Dermis blood vessel endothelial cell (primary cell): Measurements from ENCODE around the gene OXCT1. TPM values are rescaled to one million over a fixed set of nuclear protein-coding genes. Genes with fewer than 3 reads are reported as not detected.

Experiments used
- DNase-seq: peaks from one replicate; pipeline ENCODE4 v3.0.0; 2010
- total RNA-seq: library from RNA; depleted of rRNA; stranded (reverse); fragments of >200 nt; gene quantifications from 2 replicates; pipeline ENCODE4 v1.2.3, GENCODE V29; 2014

The OXCT1 gene
- total RNA-seq, result 21.6 and 66.5 TPM in 2 replicates

DNA sequence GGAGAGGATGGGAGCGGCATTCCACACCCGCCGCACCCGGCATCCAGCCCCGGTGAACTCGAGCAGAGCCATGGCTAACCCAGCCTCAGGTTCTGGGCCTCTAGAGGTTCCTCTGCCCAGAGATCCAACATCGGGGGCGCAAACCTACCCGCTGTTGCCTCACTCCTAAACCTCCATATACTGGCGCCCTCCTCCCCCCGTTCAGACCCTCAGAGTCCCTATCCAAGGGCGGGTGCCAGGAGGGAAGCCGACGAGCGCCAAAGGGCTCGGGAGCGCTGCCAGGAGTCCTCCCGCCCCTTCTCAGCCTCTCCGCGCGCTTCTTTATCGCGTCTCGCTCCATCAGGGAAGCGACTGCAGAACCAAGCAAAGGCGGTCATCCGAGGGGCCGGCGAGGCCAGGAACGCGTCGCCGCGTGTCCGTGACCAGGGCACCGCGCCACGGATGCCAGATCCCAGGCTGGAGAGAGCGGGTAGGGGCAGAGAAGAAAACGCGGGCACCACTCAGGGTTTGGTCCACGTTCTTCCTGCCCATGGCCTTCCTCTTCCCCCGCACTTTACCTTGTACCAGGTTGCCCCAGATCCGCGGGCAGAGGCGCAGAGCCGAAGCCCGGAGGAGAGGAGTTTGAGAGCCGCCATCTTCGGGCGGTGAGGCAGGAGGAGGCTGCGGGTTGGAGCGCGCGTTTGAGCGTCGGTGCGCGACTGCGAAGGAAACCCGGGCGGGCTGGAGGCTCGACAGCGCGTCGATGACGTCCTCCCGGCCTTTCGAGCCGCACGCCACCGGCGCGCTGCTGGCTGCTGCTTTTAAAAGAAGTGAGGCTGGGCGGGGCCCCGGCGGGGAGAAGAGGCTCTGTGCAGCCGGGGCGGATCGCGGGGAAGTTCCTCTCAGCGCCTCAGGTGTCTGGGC, at the start of gene OXCT1:
OXCT1 (minus strand) TSS at position 702 of the 903 bp plus-strand sequence; CDS start at position 635, 67 bp downstream.
- peak; percentile 88 for DNase-seq

DNA sequence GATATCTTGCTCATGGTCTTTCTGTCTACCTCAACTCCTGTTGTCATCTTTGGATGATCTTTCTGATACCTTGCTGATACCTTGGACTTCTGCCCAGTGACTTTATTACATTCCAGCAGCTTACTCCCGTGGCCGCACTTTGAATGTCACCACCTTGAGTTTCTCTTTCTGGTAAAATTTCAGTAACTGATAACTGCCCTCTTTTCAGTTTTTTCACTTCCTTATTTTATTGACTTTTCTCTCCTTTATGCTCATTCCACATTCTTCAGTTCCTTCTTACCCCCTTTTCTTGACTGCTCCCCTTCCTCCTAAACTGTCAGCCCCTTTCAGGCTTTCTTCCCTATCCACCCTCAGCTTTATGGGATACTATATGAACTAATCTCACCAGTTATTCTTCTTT, 47.9 kb upstream of the OXCT1 start:
- no peak for DNase-seq

DNA sequence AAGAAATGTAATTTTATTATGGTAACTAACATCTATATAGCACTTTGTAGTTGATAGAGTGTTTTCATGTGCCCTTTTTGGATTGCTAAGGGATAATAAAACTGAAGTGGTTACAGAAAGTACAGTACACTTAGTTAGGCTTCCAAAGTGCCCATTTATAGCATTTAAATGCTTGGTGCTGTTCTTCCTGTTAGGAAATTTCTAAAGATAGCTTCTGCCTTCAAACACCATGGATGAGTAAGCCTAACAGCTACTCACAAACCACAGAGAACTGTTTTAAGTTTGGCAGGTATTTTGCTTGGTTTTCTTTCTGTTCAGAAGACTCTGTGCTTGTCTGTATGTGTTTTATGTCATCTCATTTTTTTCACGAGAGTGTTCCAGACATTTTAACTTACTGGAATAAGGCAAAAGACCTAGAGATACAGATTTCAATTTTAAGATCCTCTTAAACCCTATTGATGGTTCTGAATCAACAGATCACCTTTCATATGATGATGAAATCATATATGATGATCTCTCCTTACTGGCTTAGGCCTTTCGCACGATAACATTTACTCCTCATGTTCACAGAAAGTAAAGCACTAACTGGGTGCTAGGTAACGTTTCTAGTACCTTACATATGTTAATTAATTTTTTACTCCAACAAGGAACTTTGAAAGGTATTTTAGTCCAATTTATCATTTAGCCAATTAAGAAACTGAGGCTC, 38.3 kb upstream of the OXCT1 start:
- peak; percentile 30 for DNase-seq

DNA sequence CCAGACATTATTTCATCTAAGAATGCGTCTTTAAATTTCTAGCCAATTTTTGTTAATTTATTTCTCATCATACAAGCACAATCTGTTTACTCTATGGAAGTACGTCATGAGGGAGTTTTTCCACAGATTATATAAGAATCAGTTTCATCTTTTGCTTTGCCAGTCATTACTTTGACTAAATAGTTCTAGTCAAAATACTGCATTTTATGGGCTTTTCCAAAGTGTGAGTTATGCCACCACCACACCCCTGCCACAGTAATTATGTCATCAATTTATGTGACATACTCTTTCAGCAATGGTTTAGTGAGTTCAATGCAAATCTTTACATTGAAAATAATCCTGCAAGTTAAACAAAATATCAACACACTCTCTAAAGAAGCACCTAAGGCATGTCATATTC, 35.9 kb upstream of the OXCT1 start:
- DNase-seq, result no peak

DNA sequence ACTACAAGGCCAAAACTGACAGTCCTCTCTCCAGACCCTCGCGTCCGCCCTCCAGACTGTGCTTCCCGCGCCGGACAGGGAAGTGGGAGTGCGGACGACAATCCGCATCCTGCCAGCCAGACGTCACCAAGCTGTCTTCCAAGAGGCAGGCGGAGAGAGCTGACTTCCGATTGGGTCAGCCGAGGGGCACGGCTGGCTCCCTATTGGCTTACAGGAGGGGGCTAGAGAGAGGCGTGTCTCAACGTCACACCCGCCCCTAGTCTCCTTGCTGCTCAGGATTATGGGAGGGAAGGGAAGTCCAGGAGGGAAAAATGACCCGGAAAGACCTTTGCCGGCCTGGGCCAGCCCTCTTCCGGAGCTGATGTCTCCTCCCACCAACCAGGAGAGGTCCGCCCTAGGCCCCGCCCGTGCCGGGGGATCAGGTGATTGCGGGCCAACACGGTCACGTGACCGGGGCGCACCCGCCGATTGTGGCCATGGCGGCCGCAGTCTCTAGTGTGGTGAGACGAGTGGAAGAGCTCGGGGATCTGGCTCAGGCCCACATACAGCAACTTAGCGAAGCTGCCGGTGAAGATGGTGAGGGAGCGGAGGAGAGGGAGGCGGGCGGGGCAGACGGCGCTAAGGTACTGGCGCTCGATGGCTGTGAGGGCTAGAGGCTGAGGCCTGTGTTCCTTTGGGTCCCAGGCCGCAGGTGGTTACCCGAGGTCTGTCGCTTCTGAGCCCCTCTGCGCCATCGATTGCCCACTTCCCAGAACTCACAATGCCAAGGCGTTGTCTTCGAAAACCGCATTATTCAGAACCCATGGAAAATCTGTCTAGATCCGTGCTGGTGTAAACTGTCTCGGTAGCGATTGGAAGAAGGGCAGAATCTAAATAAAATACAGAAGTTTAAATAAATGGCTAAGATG, 33.9 kb upstream of the OXCT1 start, which contains the start of gene RIMOC1:
RIMOC1 (plus strand) TSS at position 453 of the 908 bp plus-strand sequence; CDS start at position 477, 24 bp downstream.
- peak; percentile 100 for DNase-seq

DNA sequence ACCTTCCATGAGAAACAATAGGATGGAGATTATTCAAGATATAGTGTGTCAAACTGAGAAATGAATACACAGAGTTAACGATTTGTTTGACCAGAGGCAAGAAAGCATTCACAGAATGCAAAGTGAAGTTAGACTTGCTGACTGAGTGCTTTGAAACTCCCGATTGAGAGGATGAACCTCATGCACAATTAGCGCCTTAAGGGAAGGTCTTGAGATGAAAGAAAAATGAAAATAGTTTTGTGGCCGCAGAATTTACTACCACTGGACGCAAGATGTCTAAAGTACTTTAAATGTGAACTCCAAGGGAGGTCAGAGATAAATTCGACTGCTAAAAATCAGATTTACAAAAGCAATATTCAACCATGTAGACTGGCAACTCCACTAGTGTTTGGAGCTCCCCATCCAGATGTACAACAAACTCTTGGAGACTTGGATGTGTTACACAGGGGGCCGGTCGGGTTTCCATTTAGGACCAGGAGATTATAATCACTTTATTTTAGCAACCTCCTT, 33.2 kb upstream of the OXCT1 start:
- no peak for DNase-seq

DNA sequence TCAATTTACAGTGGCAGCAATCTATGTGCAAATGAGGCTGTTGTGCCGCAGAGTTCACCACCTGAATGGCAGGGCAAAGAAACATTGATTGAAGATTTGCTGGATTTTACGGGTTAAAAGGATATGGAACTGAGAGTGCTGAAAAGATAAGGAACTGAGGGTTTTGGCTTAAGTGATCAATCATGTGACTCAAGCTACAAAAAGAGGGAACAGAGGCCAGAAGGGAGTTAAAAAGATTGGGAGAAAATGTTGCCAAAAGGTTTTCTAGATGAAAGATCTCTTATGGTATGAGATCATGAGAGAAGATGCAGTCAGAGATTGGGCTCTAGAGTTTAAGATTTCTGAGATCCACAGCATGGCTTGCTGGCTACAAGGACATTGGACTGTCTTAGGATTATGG, 26.0 kb upstream of the OXCT1 start:
- DNase-seq, result no peak

DNA sequence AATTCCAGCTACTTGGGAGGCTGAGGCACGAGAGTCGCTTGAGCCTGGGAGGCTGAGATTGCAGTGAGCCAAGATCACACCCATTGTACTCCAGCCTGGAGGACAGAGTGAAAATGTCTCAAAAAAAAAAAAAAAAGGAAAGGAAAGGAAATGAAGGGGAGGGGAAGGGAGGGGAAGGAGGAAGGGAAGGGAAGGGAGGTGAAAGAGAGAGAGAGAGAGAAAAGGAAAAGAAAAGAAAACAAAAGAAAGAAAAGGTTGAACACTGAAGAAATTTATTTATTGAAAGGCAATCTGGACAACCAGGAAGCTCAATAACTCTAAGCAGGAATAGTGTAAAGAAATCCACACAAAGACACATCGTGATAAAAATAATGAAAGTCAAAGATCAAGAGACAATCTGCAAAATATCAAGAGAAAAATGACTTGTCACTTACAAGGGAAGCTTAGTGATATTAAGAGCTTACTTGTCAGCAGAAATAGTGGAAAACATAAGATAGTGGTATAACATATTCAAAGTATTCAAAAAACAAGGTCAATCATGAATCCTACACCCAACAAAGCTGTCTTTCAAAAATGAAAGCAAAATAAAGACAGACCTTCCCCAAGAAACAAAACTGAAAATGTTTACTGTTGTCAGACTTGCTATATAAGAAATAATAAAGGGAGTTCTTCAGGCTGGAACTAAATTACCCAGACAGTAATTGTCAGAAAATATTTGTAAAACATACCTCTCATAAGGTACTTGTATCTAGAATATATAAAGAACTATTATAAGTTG, 23.0 kb upstream of the OXCT1 start:
- DNase-seq, result no peak

DNA sequence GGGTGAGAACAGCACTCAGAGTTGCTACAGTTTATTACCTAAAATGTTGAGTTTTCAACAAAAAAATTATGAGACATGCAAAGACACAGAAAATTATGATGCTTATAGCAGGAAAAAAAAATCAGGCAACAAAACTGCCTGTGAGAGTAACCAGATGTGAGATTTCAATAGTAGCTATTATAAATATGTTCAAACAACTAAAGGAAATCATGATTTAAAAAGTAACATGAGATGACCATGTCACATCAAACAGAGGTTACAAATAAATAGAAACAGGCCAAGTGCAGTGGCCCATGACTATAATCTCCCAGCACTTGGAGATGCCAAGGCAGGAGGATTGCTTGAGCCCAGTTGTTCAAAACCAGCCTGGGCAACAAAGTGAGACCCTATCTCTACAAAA, 21.8 kb upstream of the OXCT1 start:
- no peak for DNase-seq

DNA sequence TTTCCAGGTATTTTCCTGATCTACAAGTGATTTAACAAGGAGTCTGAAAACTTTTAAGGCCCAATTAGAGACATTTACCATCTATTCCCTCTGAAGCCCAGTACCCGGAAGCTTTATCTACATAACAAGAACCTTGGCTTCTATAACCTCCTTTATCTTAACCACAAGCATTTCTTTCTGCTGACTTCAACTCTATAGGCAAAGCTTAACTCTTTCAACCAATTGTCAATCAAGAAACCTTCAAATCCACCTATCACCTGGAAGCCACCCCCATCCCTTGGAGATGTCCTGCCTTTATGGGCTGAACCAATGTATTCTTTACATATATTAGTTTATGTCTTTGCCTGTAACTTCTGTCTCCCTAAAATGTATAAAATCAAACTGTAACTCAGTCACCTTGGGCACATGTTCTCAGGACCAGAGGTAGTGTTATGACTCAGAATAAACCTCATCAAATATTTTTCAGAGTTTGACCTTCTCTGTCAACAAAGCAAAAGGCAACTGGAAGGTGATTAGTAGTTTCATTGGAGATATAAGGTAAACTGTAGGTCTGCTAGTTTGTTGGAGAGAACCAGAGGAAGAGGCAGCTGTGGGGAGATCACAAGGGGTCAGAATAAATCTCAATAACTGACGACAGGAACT, 21.0 kb upstream of the OXCT1 start:
- DNase-seq, result no peak

DNA sequence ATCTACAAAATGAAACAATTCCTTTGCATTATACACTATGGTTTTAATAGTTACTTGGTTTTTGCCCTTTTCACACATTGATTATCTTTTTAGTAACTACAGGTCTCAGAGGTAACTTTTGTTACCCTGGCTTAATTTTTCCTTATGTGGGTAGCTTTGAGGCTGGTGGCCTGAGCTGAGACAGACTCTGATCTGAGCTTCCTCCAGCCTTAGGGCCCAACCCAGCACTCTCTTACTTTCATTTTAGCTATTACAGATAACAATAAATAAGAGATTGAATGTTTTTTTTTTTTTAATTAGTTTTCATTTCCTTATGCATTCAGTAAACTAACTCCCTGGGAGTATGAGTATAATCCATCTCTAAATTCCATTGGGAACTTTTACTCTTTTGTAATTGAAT, 15.1 kb upstream of the OXCT1 start:
- no peak for DNase-seq

DNA sequence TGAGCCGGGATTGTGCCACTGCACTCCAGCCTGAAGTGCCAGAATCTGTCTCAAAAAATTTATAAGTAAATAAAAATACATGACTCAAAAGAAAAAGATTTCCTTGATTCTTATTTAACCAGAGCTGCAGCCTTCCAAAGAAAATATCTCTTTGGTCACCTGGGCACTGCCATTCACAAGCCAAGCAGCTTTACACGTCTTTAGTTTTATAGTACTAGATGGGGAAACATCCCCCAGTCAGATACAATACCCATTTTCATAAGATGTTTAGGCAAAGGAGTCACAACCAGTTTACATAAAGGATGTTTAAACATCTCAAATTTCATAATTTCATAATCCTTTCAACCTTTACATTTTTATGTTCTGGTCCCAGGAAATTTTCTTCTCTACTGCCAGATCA, 13.7 kb upstream of the OXCT1 start:
- no peak for DNase-seq

DNA sequence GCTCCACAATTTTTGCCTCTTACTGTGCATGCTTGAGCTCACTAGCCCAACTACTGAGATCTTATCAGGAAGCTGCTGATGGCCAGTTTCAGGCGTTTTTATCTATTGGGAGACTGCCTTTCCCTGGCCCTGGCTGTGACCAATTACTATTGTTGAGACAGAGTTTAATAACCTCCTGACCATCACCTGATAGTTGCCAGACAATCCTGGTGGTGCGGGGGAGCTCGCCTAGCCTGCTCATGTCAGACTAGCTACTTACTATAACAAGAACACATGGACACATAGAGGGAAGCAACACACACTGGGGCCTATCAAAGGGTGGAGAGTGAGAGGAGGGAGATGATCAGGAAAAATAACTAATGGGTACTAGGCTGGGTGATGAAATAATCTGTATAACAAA, 13.0 kb upstream of the OXCT1 start:
- no peak for DNase-seq

DNA sequence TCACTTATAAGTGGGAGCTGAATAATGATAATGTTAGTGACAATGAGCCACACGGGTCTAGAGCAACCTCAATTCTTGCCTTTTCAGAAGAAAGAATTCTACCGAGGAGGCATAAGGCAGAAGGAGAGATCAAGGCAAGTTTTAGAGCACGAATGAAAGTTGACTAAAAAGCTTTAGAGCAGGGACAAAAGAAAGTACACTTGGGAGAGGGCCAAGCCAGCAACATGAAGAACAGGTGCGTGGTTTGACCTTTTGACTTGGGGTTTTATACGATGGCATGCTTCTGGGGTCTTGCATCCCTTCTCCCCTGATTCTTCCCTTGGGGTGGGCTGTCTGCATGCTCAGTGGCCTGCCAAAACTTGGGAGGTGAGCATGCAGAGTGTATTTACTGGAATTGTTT, 12.5 kb upstream of the OXCT1 start:
- DNase-seq, result no peak

DNA sequence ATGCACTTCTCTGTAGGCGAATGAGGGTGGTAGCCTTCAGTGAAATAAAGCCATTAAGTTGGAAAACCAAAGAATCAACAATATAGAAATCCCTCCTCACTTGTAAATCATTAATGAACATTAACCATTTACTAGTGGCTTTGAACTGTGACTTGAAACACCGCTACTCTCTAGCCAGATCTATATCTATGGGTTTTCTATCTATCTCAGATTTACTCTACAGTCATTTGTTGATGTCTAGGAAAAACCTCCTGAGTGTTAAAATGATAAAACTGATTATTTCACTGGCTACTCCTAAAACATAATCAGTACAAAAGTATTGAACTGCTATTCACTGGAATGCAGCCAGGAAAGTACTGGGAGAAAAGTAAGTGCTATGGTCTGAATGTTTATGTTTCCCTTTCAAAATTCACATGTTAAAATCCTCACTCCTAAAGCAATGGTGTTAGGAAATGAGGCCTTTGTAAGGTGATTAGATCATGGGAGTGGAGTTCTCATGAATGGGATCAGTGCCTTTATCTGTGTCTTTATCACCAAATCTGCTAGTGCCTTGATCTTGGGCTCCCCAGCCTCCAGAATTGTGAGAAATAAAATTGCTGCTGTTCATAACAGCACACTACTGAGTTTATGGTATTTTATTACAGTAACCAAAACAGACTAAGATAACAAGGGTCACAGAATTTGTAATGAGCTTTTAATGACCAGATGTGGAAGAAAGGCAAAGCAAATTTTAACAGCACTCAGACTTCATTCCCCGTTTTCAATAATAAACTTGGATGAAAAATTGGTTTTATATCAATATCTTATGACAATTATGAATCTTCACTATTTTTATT, 8.6 kb upstream of the OXCT1 start:
- no peak for DNase-seq

DNA sequence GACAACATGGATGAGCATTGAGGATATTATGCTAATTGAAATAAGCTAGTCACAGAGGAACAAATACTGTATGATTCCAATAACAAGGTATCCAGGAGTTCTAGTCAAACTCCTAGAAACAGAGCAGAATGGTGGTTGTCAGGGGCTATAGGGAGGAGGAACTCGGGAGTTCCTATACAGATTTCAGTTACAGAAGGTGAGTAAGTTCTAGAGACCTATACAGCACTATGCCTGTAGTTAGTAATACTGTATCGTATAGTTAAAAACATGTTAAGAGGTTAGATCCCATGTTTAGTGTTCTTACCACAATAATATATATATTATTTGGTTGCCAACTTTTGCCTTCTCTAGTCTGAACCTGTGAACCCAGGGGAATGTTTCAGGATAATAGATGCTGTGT, 7.9 kb upstream of the OXCT1 start:
- no peak for DNase-seq

DNA sequence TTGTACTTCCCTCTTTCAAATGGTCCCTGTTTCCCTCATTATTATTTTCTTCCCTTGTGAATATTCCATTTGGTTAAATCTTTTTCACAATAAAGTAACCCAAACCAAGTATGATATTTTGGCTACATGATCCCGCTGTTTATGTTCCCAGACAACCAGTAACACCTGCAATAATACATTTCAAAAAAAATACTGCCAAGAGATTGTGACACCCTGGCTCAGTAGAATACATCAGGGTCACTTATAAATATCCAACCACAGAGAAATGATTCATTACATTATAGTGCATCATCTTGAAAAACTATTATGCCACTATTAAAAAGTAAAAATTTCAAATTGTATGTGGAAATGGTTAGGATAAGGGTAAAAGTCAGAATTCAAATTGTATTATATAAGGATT, 7.2 kb upstream of the OXCT1 start:
- no peak for DNase-seq

DNA sequence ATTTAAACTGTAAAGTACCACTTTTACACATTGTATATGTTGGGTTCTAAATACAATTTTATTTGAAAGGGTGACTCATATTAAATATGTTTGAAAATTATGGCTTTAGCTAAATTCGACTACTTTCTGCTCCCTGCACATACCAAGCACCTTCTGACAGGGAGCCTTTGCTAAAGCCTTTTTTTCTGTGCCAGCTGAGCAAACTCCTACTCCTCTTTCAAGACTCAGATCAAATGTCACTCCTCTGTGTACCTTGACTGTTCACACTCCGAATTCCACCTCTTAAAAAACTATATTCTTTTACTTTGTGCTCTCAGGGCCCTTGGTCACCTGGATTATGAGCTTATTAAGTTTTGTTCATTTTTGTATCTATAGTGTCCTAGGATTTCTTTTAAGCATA, 6.5 kb upstream of the OXCT1 start:
- no peak for DNase-seq

DNA sequence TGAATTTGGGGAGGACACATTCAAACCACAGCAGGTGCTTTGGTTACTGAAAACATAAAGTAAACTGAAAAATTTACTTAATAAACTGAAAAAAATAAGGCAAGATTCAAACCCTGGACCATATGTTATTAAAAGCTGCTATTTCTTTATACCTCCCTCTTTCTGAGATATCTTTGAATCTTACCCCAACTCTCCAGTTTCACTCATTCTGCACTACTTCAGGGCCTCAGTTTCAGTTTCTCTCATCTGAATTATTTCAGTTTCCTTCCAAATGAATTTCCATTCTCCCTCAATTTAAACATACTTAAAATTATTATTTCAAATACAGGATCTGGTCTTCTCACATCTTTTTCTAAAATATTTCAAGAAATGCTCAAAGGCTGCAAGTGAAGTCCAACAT, 4.9 kb upstream of the OXCT1 start:
- DNase-seq, result no peak

DNA sequence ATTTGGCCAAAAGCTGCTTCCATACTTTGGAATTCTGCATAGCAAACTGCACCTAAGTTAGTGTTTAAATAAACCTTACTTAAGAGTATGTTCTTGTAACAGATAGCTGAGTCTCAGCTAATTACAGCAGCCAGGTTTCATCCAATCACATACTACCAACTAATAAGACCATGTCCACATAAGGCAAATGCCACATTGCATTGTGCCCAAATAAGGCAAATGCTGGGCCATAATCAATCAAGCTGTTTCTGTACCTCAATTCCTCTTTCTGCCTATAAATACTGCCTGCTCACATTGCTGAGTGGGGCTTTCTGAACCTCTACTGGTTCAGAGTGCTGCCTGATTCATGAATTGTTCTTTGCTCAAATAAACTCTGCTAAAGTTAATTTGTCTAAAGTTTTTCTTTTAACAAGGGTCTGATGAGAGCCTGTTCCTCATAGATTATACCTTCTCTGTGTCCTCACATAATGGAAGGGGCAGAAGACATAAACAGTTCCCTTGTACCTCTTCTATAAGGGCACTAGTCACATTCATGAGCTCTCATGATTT, 4.4 kb upstream of the OXCT1 start:
- no peak for DNase-seq
